Hippocampal formation (tissue), 2 donors: ENCODE results near the gene POM121.
"Not testable (repeated sequence)": the region's sequence is repeated elsewhere in the genome, so short reads cannot be mapped to it uniquely, and the experiment has no call there.

ENCODE experiments used
- DNase-seq, 2 donors: peaks; one replicate each; lab custom pipeline; 2025; lab: John Stamatoyannopoulos, UW

Gene POM121

GRCh38 chr7:72949686-72950085 lies 24.8 kb downstream of the POM121 start:
- not testable (repeated sequence) for DNase-seq

GRCh38 chr7:72950432-72950831 lies 25.5 kb downstream of the POM121 start:
- not testable (repeated sequence) for DNase-seq

- not testable (repeated sequence) for DNase-seq
Observed at GRCh38 chr7:72953901-72954562, 29.1 kb downstream of the POM121 start.

GRCh38 chr7:72954563-72955198 lies 29.8 kb downstream of the POM121 start:
- not testable (repeated sequence) for DNase-seq

- not testable (repeated sequence) for DNase-seq
Observed at GRCh38 chr7:72960029-72960428, 35.1 kb downstream of the POM121 start.

- not testable (repeated sequence) for DNase-seq
Observed at GRCh38 chr7:72960626-72961345, 35.9 kb downstream of the POM121 start.

GRCh38 chr7:72961346-72961650 lies 36.4 kb downstream of the POM121 start:
- DNase-seq: not testable (repeated sequence)

GRCh38 chr7:72963056-72963455 lies 38.2 kb downstream of the POM121 start:
- DNase-seq: not testable (repeated sequence)

GRCh38 chr7:72965186-72965975 lies 40.5 kb downstream of the POM121 start:
- not testable (repeated sequence) for DNase-seq

GRCh38 chr7:72966892-72967291 lies 42.0 kb downstream of the POM121 start:
- DNase-seq: not testable (repeated sequence)

GRCh38 chr7:72968980-72969516 lies 44.2 kb downstream of the POM121 start, which contains the start of gene TRIM74:
Gene TRIM74 (minus strand): TSS chr7:72969466. CDS start chr7:72966157, 3,309 bp downstream.
- not testable (repeated sequence) for DNase-seq

GRCh38 chr7:72969688-72970087 lies 44.8 kb downstream of the POM121 start:
- not testable (repeated sequence) for DNase-seq

GRCh38 chr7:72971505-72971904 lies 46.6 kb downstream of the POM121 start:
- not testable (repeated sequence) for DNase-seq

- not testable (repeated sequence) for DNase-seq
Observed at GRCh38 chr7:72974781-72975180, 49.9 kb downstream of the POM121 start.

- not testable (repeated sequence) for DNase-seq
Observed at GRCh38 chr7:72975656-72976286, 50.9 kb downstream of the POM121 start.

GRCh38 chr7:72976434-72976833 lies 51.5 kb downstream of the POM121 start:
- DNase-seq: not testable (repeated sequence)

- DNase-seq: not testable (repeated sequence)
Observed at GRCh38 chr7:72980382-72980781, 55.5 kb downstream of the POM121 start.

- DNase-seq: not testable (repeated sequence)
Observed at GRCh38 chr7:72982084-72982483, 57.2 kb downstream of the POM121 start.

GRCh38 chr7:72990146-72990913 lies 65.4 kb downstream of the POM121 start:
- DNase-seq: not testable (repeated sequence)

GRCh38 chr7:72995484-72995883 lies 70.6 kb downstream of the POM121 start:
- not testable (repeated sequence) for DNase-seq
